ENCODE results near the gene B3GALT5. TPM values are rescaled to one million over a fixed set of nuclear protein-coding genes. Genes with fewer than 3 reads are reported as not detected.

The B3GALT5 gene
- total and polyA plus RNA-seq, 7 donors = 0.36 to 33.7 (median 1.4) TPM

DNA sequence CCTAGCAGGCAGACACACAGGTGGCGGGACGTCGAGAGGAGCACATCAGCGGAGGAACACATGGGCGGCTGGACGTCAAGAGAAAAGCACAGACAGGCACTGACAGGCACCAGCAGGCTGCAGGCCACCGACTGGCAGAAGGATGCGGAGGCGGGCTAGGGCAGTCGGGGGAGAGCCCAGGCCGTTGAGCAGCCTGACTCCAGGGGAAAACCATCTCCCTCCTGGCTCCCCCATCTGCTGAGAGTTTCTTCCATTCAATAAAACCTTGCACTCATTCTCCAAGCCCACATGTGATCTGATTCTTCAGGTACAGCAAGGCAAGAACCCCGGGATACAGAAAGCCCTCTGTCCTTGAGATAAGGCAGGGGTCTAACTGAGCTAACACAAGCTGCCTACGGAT lies 25.5 kb downstream of the B3GALT5 start:
- 79 to 86% methylated on average over 13 of the region's 13 CpGs for WGBS, 2 donors
- DNase-seq = no peak
- no peaks in the 10 kb centered on the region for H3K9me3 ChIP-seq
- H3K27me3 ChIP-seq = no peaks in the 10 kb centered on the region
- intact Hi-C loops (cut with DNase I) = loop anchor here (10.0 kb wide), 1 partner anchor 123 kb away; no protein-coding TSS in a partner anchor
- H3K4me1 ChIP-seq = peaks cover 0 to under 1% (median 0%) of the 10 kb centered on the region in 4 donors
- no peak overlapping the region for H3K27ac ChIP-seq
- H3K4me3 ChIP-seq = no peak overlapping the region
- H3K36me3 ChIP-seq = no peaks in the 10 kb centered on the region
- TF ChIP-seq, protein P1, sequence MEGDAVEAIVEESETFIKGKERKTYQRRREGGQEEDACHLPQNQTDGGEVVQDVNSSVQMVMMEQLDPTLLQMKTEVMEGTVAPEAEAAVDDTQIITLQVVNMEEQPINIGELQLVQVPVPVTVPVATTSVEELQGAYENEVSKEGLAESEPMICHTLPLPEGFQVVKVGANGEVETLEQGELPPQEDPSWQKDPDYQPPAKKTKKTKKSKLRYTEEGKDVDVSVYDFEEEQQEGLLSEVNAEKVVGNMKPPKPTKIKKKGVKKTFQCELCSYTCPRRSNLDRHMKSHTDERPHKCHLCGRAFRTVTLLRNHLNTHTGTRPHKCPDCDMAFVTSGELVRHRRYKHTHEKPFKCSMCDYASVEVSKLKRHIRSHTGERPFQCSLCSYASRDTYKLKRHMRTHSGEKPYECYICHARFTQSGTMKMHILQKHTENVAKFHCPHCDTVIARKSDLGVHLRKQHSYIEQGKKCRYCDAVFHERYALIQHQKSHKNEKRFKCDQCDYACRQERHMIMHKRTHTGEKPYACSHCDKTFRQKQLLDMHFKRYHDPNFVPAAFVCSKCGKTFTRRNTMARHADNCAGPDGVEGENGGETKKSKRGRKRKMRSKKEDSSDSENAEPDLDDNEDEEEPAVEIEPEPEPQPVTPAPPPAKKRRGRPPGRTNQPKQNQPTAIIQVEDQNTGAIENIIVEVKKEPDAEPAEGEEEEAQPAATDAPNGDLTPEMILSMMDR (IDR thresholded peaks at IDR 0.05) = no peak
- TF ChIP-seq EP300 (IDR thresholded peaks at IDR 0.05) = no peak
- TF ChIP-seq POLR2AphosphoS5 (IDR thresholded peaks at IDR 0.05) = no peak
- TF ChIP-seq POLR2A (IDR thresholded peaks at IDR 0.05) = no peak

DNA sequence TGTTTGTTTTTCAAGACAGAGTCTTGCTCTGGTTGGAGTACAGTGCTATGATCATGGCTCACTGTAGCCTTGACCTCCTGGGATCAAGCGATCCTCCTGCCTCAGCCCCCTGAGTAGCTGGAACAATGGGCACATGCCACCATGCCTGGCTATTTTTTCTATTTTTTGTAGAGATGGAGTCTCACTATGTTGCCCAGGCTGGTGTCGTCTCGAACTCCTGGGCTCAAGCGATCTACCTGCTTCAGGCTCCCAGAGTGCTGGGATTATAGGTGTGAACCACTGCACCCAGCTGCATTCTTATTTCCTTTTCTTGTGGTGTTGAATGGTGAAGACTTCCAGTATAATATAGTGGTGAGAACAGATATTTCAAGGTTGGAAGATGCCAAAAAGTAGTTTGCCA lies 28.0 kb downstream of the B3GALT5 start:
- H3K4me3 ChIP-seq = no peak overlapping the region
- H3K27ac ChIP-seq = no peak overlapping the region
- no peaks in the 10 kb centered on the region for H3K27me3 ChIP-seq
- peaks cover 0 to 4% (median 2%) of the 10 kb centered on the region in 4 donors for H3K4me1 ChIP-seq
- no peaks in the 10 kb centered on the region for H3K9me3 ChIP-seq
- no peaks in the 10 kb centered on the region for H3K36me3 ChIP-seq
- TF ChIP-seq POLR2AphosphoS5 (IDR thresholded peaks at IDR 0.05) (no peak), EP300 (IDR thresholded peaks at IDR 0.05) (no peak), POLR2A (IDR thresholded peaks at IDR 0.05) (no peak)
- TF ChIP-seq, protein P1 (IDR thresholded peaks at IDR 0.05) = no peak
- DNase-seq = no peak
- intact Hi-C loops (cut with DNase I) = no loop called here
- 95% methylated on average over 4 of the region's 4 CpGs for WGBS, 2 donors

DNA sequence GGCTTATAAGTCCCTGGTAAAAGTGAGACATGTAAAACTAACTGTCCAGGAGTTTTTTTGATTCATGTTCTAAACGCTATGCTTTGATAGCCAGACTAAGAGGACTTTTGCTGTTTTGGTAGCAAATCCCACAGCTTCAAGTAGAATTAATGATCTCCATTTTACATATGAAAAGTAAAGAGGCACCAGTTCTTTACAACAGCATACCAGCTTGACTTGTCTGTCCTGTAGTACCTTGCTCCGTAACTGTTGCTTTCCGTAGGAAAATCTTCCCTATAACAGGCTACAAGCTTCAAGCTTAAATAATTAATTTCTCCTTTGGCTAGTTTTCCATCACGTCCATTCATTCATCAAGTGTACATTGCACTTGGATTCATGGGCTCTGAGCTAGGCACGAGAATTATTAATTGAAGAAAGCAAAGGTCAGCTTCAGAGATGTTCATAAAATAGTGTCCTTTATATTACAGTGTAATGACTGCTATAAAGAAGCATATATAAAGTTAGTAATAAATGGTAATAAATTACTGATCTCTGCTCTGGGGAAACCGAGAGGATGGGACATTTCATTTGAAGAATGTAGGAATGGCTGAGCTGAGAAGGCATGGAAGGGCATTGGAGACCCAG lies 29.2 kb downstream of the B3GALT5 start:
- Histone ChIP-seq H3K27ac (no peak overlapping the region), H3K9me3 (no peaks in the 10 kb centered on the region), H3K36me3 (no peaks in the 10 kb centered on the region), H3K4me1 (peaks cover 0 to 4% (median 2%) of the 10 kb centered on the region in 4 donors), H3K4me3 (no peak overlapping the region), H3K27me3 (no peaks in the 10 kb centered on the region)
- intact Hi-C loops (cut with DNase I) = no loop called here
- 43 to 65% methylated on average over 6 of the region's 6 CpGs for WGBS, 2 donors
- TF ChIP-seq, protein P1 (IDR thresholded peaks at IDR 0.05) = no peak
- no peak for TF ChIP-seq EP300 (IDR thresholded peaks at IDR 0.05)
- no peak for TF ChIP-seq POLR2A (IDR thresholded peaks at IDR 0.05)
- TF ChIP-seq POLR2AphosphoS5 (IDR thresholded peaks at IDR 0.05) = no peak
- no peak for DNase-seq

DNA sequence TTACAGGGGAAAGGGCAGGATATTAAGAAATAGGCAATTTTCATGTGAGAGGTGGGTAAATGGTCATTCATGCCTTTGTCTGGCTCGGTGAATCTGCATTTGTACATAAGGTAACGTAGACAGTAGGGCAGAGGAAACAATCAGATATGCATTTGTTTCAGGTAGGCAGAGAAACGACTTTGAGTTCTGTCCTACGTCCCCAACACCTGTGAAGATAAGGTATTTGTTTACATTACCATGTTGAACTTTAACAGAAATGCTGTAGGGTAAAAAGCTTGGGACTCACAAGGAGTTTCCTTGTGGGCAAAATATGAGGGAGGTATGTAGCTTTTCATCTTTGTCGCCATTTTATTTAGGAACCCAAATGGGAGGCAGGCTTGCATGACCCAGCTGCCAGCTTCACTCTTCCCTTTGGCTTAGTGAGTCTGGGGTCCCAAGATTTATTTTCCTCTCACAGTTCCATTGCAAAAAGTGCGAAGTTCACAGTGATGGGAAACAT lies 31.4 kb downstream of the B3GALT5 start:
- Histone ChIP-seq H3K4me3 (no peak overlapping the region), H3K9me3 (no peaks in the 10 kb centered on the region), H3K4me1 (peaks cover 0 to 4% (median 2%) of the 10 kb centered on the region in 4 donors), H3K36me3 (no peaks in the 10 kb centered on the region), H3K27me3 (no peaks in the 10 kb centered on the region), H3K27ac (no peak overlapping the region)
- DNase-seq = no peak
- TF ChIP-seq EP300 (IDR thresholded peaks at IDR 0.05) (no peak), POLR2AphosphoS5 (IDR thresholded peaks at IDR 0.05) (no peak), POLR2A (IDR thresholded peaks at IDR 0.05) (no peak)
- TF ChIP-seq, protein P1 (IDR thresholded peaks at IDR 0.05) = no peak
- 25 to 68% methylated on average over 6 of the region's 6 CpGs for WGBS, 2 donors
- intact Hi-C loops (cut with DNase I) = no loop called here
